ENCODE data around the gene IQCM. TPM values are rescaled to one million over a fixed set of nuclear protein-coding genes. Genes with fewer than 3 reads are reported as not detected.

IQCM gene
- total and polyA plus RNA-seq, 10 of the 15 experiments (the other 5 are each of a cell fraction or from before 2014, with no cell fraction given), result not detected

DNA sequence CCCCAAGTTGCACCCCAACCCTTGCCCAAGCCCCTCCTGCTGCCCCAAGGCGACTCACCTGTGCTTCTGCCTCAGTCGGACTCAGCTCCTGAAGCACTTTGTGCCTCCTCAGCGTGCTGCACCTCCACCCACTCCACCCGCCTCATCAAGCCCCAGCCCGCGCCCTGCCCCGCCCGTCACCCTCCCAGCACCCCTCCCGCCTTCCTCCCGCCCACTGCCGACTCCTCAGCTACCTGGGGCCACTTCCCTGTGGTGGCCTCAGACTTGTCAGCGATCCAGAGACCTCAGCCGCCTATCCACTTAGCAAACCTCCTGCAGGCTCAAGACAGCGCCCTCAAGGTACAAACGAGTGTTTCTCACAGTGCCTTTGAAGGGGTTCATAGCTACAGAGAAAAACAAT is 19.6 kb upstream of the IQCM start:
- no peaks in the 10 kb centered on the region for H3K79me2 ChIP-seq (ENCODE audit: control insufficient read depth, insufficient read depth, low read length)
- RAD21 ChIA-PET (ENCODE audit: unreplicated experiment), result no interaction called here
- in situ Hi-C loops (cut with MboI), result no loop called here
- no peaks in the 10 kb centered on the region for H4K20me1 ChIP-seq (ENCODE audit: control insufficient read depth, insufficient read depth)
- H3K4me1 ChIP-seq (ENCODE audit: control insufficient read depth, insufficient read depth, low read length), result no peaks in the 10 kb centered on the region
- BruUV-seq (replicated peaks), result no TSS peak
- no peak for ATAC-seq
- POLR2A ChIA-PET, result no interaction called here
- no peak overlapping the region for H3K4me2 ChIP-seq (ENCODE audit: control insufficient read depth, insufficient read depth)
- H3K9me3 ChIP-seq (replicated peaks; ENCODE audit: control insufficient read depth, insufficient read depth, low read length), result no peaks in the 10 kb centered on the region
- no peak for FAIRE-seq
- H3K36me3 ChIP-seq (ENCODE audit: control insufficient read depth in 2 of 2, insufficient read depth in 2 of 2, low read length in 1 of 2), result no peaks in the 10 kb centered on the region
- 27% methylated on average over 13 of the region's 15 CpGs for WGBS (ENCODE audit: insufficient coverage, insufficient replicate concordance, low lambda C conversion rate, missing lambda C conversion rate)
- no peak overlapping the region for H3K9ac ChIP-seq (ENCODE audit: control insufficient read depth, insufficient read depth, low read length)
- SMC1A ChIA-PET (ENCODE audit: uncharacterized antibody, unreplicated experiment), result no interaction called here
- H2AFZ ChIP-seq (ENCODE audit: control insufficient read depth, low read depth, low read length), result no peak overlapping the region
- CTCF ChIA-PET, result no interaction called here
- no peak overlapping the region for H3K27ac ChIP-seq (ENCODE audit: control insufficient read depth, insufficient read depth)
- TF ChIP-seq LARP7 (IDR thresholded peaks at IDR 0.05) (no peak), SRF (IDR thresholded peaks at IDR 0.05; ENCODE audit: low read depth in 2 of 2, low read length in 2 of 2) (no peak), NR2F1 (conservative IDR thresholded peaks at IDR 0.05) (no peak), RCOR1 (conservative IDR thresholded peaks at IDR 0.05; ENCODE audit: low read depth, low read length) (no peak), GATAD2B (conservative IDR thresholded peaks at IDR 0.05; ENCODE audit: low read depth) (no peak), SREBF1 (IDR thresholded peaks at IDR 0.05; ENCODE audit: low read length) (no peak), SMC3 (IDR thresholded peaks at IDR 0.05; ENCODE audit: borderline replicate concordance, low read length) (no peak), SUPT20H (IDR thresholded peaks at IDR 0.05; ENCODE audit: borderline replicate concordance, control insufficient read depth, low read depth, low read length) (no peak), CBX5 (IDR thresholded peaks at IDR 0.05; ENCODE audit: low read depth) (no peak), SP1 (IDR thresholded peaks at IDR 0.05; ENCODE audit: low read depth, low read length) (no peak), TCF3 (IDR thresholded peaks at IDR 0.05; ENCODE audit: borderline replicate concordance, insufficient read depth, low read depth, low read length) (no peak), CBX3 (IDR thresholded peaks at IDR 0.05; ENCODE audit: borderline replicate concordance, low read depth) (no peak), STAT1 (conservative IDR thresholded peaks at IDR 0.05) (no peak), PAX5 (IDR thresholded peaks at IDR 0.05; ENCODE audit: borderline replicate concordance, low read depth, low read length) (no peak), BMI1 (IDR thresholded peaks at IDR 0.05; ENCODE audit: borderline replicate concordance) (no peak)
- TF ChIP-seq, protein P1, sequence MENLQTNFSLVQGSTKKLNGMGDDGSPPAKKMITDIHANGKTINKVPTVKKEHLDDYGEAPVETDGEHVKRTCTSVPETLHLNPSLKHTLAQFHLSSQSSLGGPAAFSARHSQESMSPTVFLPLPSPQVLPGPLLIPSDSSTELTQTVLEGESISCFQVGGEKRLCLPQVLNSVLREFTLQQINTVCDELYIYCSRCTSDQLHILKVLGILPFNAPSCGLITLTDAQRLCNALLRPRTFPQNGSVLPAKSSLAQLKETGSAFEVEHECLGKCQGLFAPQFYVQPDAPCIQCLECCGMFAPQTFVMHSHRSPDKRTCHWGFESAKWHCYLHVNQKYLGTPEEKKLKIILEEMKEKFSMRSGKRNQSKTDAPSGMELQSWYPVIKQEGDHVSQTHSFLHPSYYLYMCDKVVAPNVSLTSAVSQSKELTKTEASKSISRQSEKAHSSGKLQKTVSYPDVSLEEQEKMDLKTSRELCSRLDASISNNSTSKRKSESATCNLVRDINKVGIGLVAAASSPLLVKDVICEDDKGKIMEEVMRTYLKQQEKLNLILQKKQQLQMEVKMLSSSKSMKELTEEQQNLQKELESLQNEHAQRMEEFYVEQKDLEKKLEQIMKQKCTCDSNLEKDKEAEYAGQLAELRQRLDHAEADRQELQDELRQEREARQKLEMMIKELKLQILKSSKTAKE (IDR thresholded peaks at IDR 0.05; ENCODE audit: low read depth, poor library complexity, severe bottlenecking), result no peak
- TF ChIP-seq, protein P2, sequence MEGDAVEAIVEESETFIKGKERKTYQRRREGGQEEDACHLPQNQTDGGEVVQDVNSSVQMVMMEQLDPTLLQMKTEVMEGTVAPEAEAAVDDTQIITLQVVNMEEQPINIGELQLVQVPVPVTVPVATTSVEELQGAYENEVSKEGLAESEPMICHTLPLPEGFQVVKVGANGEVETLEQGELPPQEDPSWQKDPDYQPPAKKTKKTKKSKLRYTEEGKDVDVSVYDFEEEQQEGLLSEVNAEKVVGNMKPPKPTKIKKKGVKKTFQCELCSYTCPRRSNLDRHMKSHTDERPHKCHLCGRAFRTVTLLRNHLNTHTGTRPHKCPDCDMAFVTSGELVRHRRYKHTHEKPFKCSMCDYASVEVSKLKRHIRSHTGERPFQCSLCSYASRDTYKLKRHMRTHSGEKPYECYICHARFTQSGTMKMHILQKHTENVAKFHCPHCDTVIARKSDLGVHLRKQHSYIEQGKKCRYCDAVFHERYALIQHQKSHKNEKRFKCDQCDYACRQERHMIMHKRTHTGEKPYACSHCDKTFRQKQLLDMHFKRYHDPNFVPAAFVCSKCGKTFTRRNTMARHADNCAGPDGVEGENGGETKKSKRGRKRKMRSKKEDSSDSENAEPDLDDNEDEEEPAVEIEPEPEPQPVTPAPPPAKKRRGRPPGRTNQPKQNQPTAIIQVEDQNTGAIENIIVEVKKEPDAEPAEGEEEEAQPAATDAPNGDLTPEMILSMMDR (IDR thresholded peaks at IDR 0.05 in 2 of 3, conservative IDR thresholded peaks at IDR 0.05 in 1 of 3; ENCODE audit: control insufficient read depth in 2 of 3, extremely low read depth in 1 of 3, insufficient read depth in 1 of 3, low read depth in 3 of 3, low read length in 3 of 3), result no peak
- TF ChIP-seq, protein P3, sequence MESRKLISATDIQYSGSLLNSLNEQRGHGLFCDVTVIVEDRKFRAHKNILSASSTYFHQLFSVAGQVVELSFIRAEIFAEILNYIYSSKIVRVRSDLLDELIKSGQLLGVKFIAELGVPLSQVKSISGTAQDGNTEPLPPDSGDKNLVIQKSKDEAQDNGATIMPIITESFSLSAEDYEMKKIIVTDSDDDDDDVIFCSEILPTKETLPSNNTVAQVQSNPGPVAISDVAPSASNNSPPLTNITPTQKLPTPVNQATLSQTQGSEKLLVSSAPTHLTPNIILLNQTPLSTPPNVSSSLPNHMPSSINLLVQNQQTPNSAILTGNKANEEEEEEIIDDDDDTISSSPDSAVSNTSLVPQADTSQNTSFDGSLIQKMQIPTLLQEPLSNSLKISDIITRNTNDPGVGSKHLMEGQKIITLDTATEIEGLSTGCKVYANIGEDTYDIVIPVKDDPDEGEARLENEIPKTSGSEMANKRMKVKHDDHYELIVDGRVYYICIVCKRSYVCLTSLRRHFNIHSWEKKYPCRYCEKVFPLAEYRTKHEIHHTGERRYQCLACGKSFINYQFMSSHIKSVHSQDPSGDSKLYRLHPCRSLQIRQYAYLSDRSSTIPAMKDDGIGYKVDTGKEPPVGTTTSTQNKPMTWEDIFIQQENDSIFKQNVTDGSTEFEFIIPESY (IDR thresholded peaks at IDR 0.05), result no peak
- TF ChIP-seq, protein P4, sequence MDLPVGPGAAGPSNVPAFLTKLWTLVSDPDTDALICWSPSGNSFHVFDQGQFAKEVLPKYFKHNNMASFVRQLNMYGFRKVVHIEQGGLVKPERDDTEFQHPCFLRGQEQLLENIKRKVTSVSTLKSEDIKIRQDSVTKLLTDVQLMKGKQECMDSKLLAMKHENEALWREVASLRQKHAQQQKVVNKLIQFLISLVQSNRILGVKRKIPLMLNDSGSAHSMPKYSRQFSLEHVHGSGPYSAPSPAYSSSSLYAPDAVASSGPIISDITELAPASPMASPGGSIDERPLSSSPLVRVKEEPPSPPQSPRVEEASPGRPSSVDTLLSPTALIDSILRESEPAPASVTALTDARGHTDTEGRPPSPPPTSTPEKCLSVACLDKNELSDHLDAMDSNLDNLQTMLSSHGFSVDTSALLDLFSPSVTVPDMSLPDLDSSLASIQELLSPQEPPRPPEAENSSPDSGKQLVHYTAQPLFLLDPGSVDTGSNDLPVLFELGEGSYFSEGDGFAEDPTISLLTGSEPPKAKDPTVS (IDR thresholded peaks at IDR 0.05; ENCODE audit: low read depth, low read length), result no peak
- intact Hi-C loops (cut with micrococcal nuclease; ENCODE audit: unreplicated experiment), result no loop called here
- H3K27me3 ChIP-seq (replicated peaks in 1 of 2; ENCODE audit: control insufficient read depth in 2 of 2, insufficient read depth in 2 of 2, low read length in 1 of 2), result no peaks in the 10 kb centered on the region
- no peak overlapping the region for H3K4me3 ChIP-seq
- no peak for DNase-seq (ENCODE audit: low read depth, low spot score)
